H9 (cell line): ENCODE results near the gene PTGES2. TPM values are rescaled to one million over a fixed set of nuclear protein-coding genes. Genes with fewer than 3 reads are reported as not detected.
A peak's percentile ranks its signal among the peaks of the same experiment; 100 is the strongest.

ENCODE experiments used
- DNase-seq: peaks from one replicate; pipeline ENCODE4 v3.0.0-alpha.2; 2017
- H2AFZ ChIP-seq: one replicate; pipeline ENCODE4 v1.6.1; 2013; ENCODE audit warnings: mild to moderate bottlenecking, low read length, control low read depth, moderate library complexity
- H2AK5ac ChIP-seq: 2 replicates; pipeline ENCODE4 v1.6.1; 2013; ENCODE audit warnings: low read length, control low read depth, mixed read lengths; ENCODE audit not compliant: insufficient read length
- H2BK120ac ChIP-seq: one replicate; pipeline ENCODE4 v1.6.1; 2013; ENCODE audit warnings: low read depth, mild to moderate bottlenecking, low read length, control low read depth, inconsistent platforms; ENCODE audit not compliant: poor library complexity, severe bottlenecking
- H2BK12ac ChIP-seq: 2 replicates; pipeline ENCODE4 v1.6.1; 2013; ENCODE audit warnings: low read length, control low read depth, mixed read lengths, low read depth; ENCODE audit not compliant: insufficient read length
- H2BK15ac ChIP-seq: 2 replicates; pipeline ENCODE4 v1.6.1; 2013; ENCODE audit warnings: low read depth, low read length, control low read depth
- H2BK20ac ChIP-seq: one replicate; pipeline ENCODE4 v1.6.1; 2013; ENCODE audit warnings: low read depth, mild to moderate bottlenecking, low read length, control low read depth, inconsistent platforms; ENCODE audit not compliant: poor library complexity, severe bottlenecking
- H2BK5ac ChIP-seq: 2 replicates; pipeline ENCODE4 v1.6.1; 2013; ENCODE audit warnings: low read length, control low read depth, mixed read lengths; ENCODE audit not compliant: insufficient read length
- H3K14ac ChIP-seq: 2 replicates; pipeline ENCODE4 v1.6.1; 2013; ENCODE audit warnings: low read length, control low read depth; ENCODE audit not compliant: insufficient read depth
- H3K18ac ChIP-seq: 2 replicates; pipeline ENCODE4 v1.6.1; 2013; ENCODE audit warnings: low read depth, mild to moderate bottlenecking, mixed read lengths, low read length, control low read depth; ENCODE audit not compliant: insufficient read length
- H3K23ac ChIP-seq: 2 replicates; pipeline ENCODE4 v1.6.1; 2013; ENCODE audit warnings: low read length, control low read depth, mixed read lengths, low read depth; ENCODE audit not compliant: insufficient read length
- H3K23me2 ChIP-seq: 2 replicates; pipeline ENCODE4 v1.6.1; 2013; ENCODE audit warnings: low read depth, mild to moderate bottlenecking, mixed read lengths, low read length, control low read depth; ENCODE audit not compliant: insufficient read length, poor library complexity, severe bottlenecking
- H3K27ac ChIP-seq: 2 replicates; pipeline ENCODE4 v1.5.1; 2013; ENCODE audit warnings: low read length, control low read depth, mixed read lengths, low read depth; ENCODE audit not compliant: insufficient read length
- H3K27me3 ChIP-seq: 2 replicates; pipeline ENCODE4 v1.6.1; 2013; ENCODE audit warnings: low read length, control low read depth, inconsistent platforms; ENCODE audit not compliant: insufficient read depth
- H3K4ac ChIP-seq: 2 replicates; pipeline ENCODE4 v1.6.1; 2013; ENCODE audit warnings: low read depth, mild to moderate bottlenecking, control low read depth, inconsistent platforms, low read length, moderate library complexity
- H3K4me1 ChIP-seq: 2 replicates; pipeline ENCODE4 v1.6.1; 2013; ENCODE audit warnings: low read length, control low read depth, inconsistent platforms; ENCODE audit not compliant: insufficient read depth
- H3K4me2 ChIP-seq: 2 replicates; pipeline ENCODE4 v1.6.1; 2013; ENCODE audit warnings: low read length, control low read depth, mixed read lengths; ENCODE audit not compliant: insufficient read length, insufficient read depth
- H3K56ac ChIP-seq: 2 replicates; pipeline ENCODE4 v1.6.1; 2013; ENCODE audit warnings: low read depth, mild to moderate bottlenecking, mixed read lengths, low read length, control low read depth; ENCODE audit not compliant: insufficient read length
- H3K79me1 ChIP-seq: 2 replicates; pipeline ENCODE4 v1.6.1; 2013; ENCODE audit warnings: low read depth, mild to moderate bottlenecking, moderate library complexity, low read length, control low read depth, inconsistent platforms; ENCODE audit not compliant: insufficient read depth, poor library complexity, severe bottlenecking
- H3K79me2 ChIP-seq: 2 replicates; pipeline ENCODE4 v1.6.1; 2013; ENCODE audit warnings: low read length, control low read depth, inconsistent platforms; ENCODE audit not compliant: insufficient read depth
- H3K9ac ChIP-seq: 2 replicates; pipeline ENCODE4 v1.6.1; 2013; ENCODE audit warnings: low read length, control low read depth, mixed read lengths; ENCODE audit not compliant: insufficient read length; ENCODE audit errors: extremely low read depth
- H3K9me3 ChIP-seq: one replicate; pipeline ENCODE4 v1.6.1; 2013; ENCODE audit warnings: low read depth, low read length, inconsistent platforms; ENCODE audit not compliant: control insufficient read depth
- H3T11ph ChIP-seq: one replicate; pipeline ENCODE4 v1.6.1; 2013; ENCODE audit warnings: mild to moderate bottlenecking, low read length, control low read depth, inconsistent platforms
- H4K20me1 ChIP-seq: one replicate; pipeline ENCODE4 v1.6.1; 2013; ENCODE audit not compliant: control insufficient read depth, insufficient read length, insufficient read depth
- H4K5ac ChIP-seq: 2 replicates; pipeline ENCODE4 v1.6.1; 2013; ENCODE audit warnings: low read depth, mild to moderate bottlenecking, mixed read lengths, low read length, control low read depth; ENCODE audit not compliant: insufficient read length
- H4K8ac ChIP-seq: replicated peaks from 2 replicates; pipeline ENCODE4 v1.6.1; 2013; ENCODE audit warnings: low read length, control low read depth, mixed read lengths, low read depth; ENCODE audit not compliant: insufficient read length
- H4K91ac ChIP-seq: 2 replicates; pipeline ENCODE4 v1.6.1; 2013; ENCODE audit warnings: low read depth, mild to moderate bottlenecking, moderate library complexity, mixed read lengths, low read length, control low read depth; ENCODE audit not compliant: insufficient read length
- H3K27ac Mint-ChIP-seq, 3 experiments: 2 replicates in 2 of 3; 3 replicates in 1 of 3; pipeline ENCODE4 v1.8.0; 2020 to 2021; ENCODE audit warnings: mixed read lengths in 3 of 3, mild to moderate bottlenecking in 1 of 3, moderate library complexity in 1 of 3
- H3K27me3 Mint-ChIP-seq: 2 replicates; pipeline ENCODE4 v1.8.0; 2021; ENCODE audit warnings: low read depth, mild to moderate bottlenecking, moderate library complexity, mixed read lengths
- H3K36me3 Mint-ChIP-seq, 3 experiments: 2 replicates in 2 of 3; 3 replicates in 1 of 3; pipeline ENCODE4 v1.8.0; 2020 to 2021; ENCODE audit warnings: low read depth in 3 of 3, mixed read lengths in 3 of 3; ENCODE audit not compliant: insufficient read depth in 1 of 3
- H3K4me1 Mint-ChIP-seq, 2 experiments: 2 replicates each; pipeline ENCODE4 v1.8.0; 2020; ENCODE audit warnings: mixed read lengths in 2 of 2
- H3K4me3 Mint-ChIP-seq, 2 experiments: 2 replicates in 1 of 2; 3 replicates in 1 of 2; pipeline ENCODE4 v1.8.0; 2020 to 2021; ENCODE audit warnings: mild to moderate bottlenecking in 2 of 2, mixed read lengths in 2 of 2, moderate library complexity in 1 of 2
- H3K9me3 Mint-ChIP-seq, 2 experiments: 2 replicates in 1 of 2; 3 replicates in 1 of 2; pipeline ENCODE4 v1.8.0; 2020; ENCODE audit warnings: mild to moderate bottlenecking in 2 of 2, mixed read lengths in 2 of 2, moderate library complexity in 1 of 2
- CTCF ChIP-seq: fragments of 200-600 bp; sonication (generic); conservative IDR thresholded peaks from 3 replicates; pipeline ENCODE4 v1.8.0; 2021; ENCODE audit warnings: antibody characterized with exemption, mild to moderate bottlenecking
- WGBS: extraction: QIAGEN DNeasy Blood & Tissue Kit; methylation state at CpG from one replicate; pipeline ENCODE4 v1.1.7; 2013; ENCODE audit warnings: missing lambda C conversion rate, low lambda C conversion rate, mixed read lengths; ENCODE audit not compliant: insufficient read length; ENCODE audit errors: extremely low coverage; 5-methylcytosine and 5-hydroxymethylcytosine counted together
- total RNA-seq: library from RNA; stranded (reverse); gene quantifications from 2 replicates; pipeline ENCODE4 v1.2.1, GENCODE V29; 2021

Gene PTGES2
- total RNA-seq, 1 experiment from 2014 or later = 63.9 TPM

GRCh38 chr9:128094950-128095544, 32.5 kb downstream of the PTGES2 start:
- peaks cover 7% of the 10 kb centered on the region; the same call in 1 of the 2 replicates for H3K79me2 ChIP-seq
- H3K4me1 ChIP-seq = peaks cover 5% of the 10 kb centered on the region; the same call in 1 of the 2 replicates
- peak overlapping the region; percentile 65 to 98 (median 90); a peak in 4 of 7 replicates for H3K27ac Mint-ChIP-seq

More at GRCh38 chr9:128094950-128095544, 32.5 kb downstream of the PTGES2 start:
- no CpG with 5 or more reads among the region's 11 CpGs for WGBS
- Histone ChIP-seq H2AFZ (no peak overlapping the region), H3K27me3 (no peaks in the 10 kb centered on the region), H2BK15ac (no peak overlapping the region), H3K56ac (no peak overlapping the region), H2BK5ac (no peak overlapping the region), H3K27ac (no peak overlapping the region), H3T11ph (no peak overlapping the region), H2BK120ac (no peak overlapping the region), H4K20me1 (no peaks in the 10 kb centered on the region), H3K23me2 (peaks cover 10% of the 10 kb centered on the region), H3K18ac (peak overlapping the region; percentile 87), H2BK12ac (no peak overlapping the region), H3K4me2 (no peak overlapping the region), H3K4ac (no peak overlapping the region), H4K5ac (no peak overlapping the region), H4K8ac (no peak overlapping the region), H3K9ac (no peak overlapping the region), H3K23ac (no peak overlapping the region), H2AK5ac (no peak overlapping the region), H3K14ac (peak overlapping the region; percentile 4; the same call in 1 of the 2 replicates), H3K9me3 (no peaks in the 10 kb centered on the region), H2BK20ac (no peak overlapping the region), H3K79me1 (peaks cover 8% of the 10 kb centered on the region), H4K91ac (no peak overlapping the region)
- Mint-ChIP-seq H3K27me3 (no peaks in the 10 kb centered on the region), H3K4me3 (no peak overlapping the region), H3K36me3 (peaks cover 0 to 1% (median 0%) of the 10 kb centered on the region in 3 experiments; a peak in 2 of 7 replicates), H3K9me3 (no peaks in the 10 kb centered on the region), H3K4me1 (peaks cover 50 to 52% of the 10 kb centered on the region in 2 experiments)
- TF ChIP-seq CTCF = no peak
- DNase-seq = no peak
